HL-60/S4 (cell line): ENCODE results near the gene PCYT2.

Source experiments
- in situ Hi-C: fragments of 300-500 bp; cut with MboI; formaldehyde crosslinking; loops from 2 replicates; pipeline ENCODE4 v1.14.3; 2022; ENCODE audit warnings: low sequenced_read_pairs

PCYT2 gene

DNA sequence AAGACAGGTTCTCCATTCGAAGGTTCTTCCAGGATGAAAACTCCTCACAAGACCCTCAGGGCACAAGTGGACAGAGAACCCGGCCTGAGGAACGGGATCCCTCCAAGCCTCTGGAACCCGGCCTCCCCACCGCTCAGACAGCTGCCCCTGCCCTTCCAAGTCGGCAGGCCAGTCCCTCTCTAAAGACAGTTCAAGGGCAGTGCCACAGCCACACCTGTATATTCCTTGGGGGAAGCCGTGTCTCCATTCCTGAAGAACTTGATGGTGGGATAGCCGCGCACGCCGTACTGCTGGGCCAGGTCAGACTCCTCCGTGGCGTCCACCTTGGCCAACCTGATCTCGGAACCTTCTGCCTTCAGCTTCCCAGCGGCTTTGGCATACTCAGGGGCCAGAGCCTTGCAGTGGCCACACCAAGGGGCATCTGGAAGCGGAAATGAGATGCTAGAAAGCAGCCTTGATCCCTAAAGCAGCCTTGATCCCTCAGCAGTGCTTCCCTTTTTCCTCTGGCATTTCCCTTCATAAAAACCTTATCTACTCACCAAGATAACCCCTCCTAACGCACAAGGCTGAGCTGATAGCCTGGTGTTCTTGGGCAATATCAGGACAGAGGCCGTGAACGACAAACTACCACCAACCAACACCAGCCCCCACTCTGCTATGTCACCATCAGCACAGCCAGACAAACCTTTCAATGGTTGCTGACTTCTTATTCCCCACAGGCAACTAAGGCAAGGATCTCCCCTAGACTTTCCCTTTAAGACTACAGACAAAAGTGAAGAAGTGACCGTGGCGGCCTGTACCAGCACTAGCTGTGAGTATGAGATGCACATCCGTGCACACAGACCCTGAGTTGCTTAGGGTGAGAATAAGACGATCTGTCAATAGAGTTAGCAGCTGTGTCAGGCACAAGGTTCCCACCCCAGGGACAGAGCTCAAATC is 52.0 kb downstream of the PCYT2 start:
- in situ Hi-C loops, result no loop called here

DNA sequence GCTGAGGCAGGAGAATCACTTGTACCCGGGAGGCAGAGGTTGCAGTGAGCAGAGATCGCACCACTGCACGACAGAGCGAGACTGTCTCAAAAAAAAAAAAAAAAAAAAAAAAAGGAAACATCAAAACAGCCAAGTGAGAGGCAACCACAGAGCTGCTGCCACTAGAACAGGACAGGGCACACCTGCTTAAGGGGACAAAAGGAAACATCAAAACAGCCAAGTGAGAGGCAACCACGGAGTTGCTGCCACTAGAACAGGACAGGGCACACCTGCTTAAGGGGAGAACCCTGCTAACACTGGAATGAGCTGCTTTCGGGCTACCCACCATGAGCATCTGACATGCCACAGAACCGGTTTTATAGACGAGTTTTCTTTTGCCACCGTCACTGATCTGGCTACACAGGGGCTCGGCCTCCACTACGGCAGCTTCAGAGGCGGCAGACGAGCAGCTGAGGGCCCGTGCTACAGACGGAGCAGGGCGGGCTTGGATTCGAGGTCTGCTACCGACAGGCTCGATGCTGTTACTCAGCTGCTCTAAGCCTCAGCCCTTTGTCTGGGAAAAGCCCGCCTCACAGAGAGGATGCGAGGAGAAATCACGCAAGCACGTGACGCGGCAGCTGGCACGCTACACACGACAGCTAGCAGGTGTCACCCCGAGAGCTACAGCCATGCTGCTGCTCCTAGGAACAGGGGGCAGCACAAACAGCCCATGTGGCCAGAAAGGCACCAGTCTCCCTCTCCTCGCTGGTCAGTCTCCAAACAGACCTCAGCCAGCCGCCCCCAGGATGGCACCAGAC is 52.8 kb downstream of the PCYT2 start:
- in situ Hi-C loops, result no loop called here

DNA sequence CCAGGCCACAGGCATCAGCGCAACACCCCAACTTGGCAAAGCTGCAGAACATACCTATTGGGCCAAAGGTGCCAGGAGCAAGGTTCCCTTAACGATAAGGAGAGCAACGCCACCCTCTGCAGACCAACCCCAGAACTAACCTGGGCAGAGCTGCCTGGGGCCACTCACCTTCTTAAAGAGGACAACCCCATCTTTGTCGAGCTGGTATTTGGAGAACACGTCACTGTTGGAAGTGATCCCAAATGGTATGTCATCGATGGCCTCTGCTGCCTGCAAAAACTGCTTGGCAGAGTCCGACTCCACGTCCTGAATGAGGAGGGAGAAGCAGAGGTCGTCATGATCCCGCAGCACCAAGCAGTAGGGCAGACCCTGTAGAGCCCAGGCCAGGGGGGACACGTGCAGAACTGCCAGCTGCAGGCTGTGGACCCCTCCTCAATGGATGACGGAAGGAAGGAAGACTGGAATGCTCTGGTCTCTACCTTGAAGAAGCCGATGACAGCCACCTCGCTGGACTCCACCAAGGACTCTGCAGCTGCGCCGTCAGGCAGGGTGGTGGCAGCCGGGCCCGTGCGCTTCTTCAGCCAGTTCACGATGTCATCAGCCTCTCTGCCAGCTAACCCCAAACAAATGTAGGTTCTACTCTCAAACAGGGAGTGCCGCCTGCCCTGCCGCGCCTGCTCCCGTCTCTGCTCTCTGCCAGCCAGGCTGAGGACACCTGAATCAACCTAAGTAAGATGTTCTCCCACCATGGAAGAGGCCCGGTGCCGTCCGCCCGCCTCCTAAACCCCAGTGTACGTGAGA is 56.0 kb downstream of the PCYT2 start:
- in situ Hi-C loops, result no loop called here

DNA sequence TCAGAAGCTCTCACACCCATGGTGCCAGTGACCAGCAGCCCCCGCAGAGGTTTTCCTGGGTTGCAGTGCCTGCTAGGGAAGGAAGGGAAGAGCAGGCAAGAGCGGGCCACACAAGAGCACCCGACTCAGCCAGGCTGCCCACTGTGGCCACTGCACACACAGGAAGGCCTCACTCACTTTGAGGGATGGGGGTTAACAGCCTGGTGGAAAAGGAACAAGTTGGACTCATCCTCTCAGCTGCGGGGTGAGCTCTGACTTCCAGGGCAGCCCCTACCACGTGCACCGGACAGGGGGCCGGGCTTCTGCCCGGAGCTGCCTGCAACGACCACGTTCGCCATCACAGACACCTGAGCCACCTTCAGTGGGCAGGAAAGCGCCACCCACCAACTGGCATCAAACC is 59.0 kb downstream of the PCYT2 start:
- in situ Hi-C loops, result no loop called here

DNA sequence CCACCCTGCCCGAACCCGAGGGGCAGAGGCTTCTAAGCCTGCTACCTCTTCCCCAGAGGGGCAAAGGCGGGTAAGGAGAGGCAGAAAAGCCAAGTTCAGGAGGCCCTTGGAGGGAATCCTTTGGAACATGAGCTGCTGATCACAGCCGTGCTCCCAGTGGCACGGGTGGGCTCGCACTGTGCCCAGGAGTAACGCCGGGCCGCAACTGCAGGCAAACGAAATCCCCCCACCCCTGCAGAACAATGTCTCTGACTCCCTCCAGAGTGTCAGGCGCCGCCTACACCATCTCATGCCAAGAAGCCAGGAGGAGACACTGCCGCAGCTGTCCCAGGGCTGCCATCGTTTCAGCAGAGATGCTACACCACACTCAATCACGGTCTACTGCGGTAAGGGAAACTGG is 59.8 kb downstream of the PCYT2 start:
- in situ Hi-C loops, result no loop called here
